HG03565 (cell line): Measurements from ENCODE around the gene SNX15.

Experiments used
- ATAC-seq: cut with Tn5 transposase; IDR thresholded peaks from one replicate; pipeline ENCODE4 v1.9.1; 2021; ENCODE audit warnings: mild to moderate bottlenecking, moderate library complexity; ENCODE audit not compliant: unreplicated experiment

SNX15 gene

DNA sequence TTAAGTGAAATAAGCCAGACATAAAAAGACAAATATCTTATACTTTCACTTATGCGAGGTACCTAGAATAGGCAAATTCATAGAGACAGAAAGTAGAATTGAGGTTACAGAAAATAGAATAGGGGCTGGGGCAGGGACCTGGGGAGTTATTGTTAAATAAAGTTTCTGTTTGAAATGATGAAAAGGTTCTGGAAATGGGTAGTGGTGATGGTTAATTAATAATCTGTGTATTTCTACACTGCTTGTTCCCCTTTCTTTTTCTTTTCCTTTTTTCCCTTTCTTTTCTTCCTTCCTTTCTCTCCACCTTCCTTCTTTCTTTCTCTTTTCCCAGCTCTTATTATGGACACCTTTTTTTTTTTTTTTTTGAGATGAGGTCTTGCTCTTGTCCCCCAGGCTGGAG lies 28.3 kb downstream of the SNX15 start:
- ATAC-seq, result no peak

DNA sequence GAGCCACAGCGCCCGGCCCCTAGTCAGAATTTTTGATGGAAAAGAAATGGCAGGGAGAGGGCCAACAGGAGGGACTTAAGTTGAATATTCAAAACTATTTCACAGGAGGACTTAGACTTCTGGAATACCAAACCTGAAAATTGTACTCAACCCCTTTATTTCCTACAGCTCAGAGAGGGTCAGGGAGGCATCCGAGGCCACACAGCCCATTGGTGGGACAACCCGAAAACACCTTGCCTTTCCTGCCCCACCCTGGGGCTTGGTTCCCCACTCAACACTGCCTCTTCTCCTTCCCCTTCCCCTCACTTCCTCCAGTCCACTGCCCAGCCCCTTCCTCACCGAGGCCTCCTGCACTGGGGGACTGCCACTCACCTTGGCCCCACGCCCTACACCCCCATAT lies 29.8 kb downstream of the SNX15 start:
- no peak for ATAC-seq

GRCh38 chr11:65057526-65057925 lies 30.3 kb downstream of the SNX15 start:
- ATAC-seq, result no peak

- no peak for ATAC-seq
Measured at GRCh38 chr11:65058012-65058411, 30.8 kb downstream of the SNX15 start.

DNA sequence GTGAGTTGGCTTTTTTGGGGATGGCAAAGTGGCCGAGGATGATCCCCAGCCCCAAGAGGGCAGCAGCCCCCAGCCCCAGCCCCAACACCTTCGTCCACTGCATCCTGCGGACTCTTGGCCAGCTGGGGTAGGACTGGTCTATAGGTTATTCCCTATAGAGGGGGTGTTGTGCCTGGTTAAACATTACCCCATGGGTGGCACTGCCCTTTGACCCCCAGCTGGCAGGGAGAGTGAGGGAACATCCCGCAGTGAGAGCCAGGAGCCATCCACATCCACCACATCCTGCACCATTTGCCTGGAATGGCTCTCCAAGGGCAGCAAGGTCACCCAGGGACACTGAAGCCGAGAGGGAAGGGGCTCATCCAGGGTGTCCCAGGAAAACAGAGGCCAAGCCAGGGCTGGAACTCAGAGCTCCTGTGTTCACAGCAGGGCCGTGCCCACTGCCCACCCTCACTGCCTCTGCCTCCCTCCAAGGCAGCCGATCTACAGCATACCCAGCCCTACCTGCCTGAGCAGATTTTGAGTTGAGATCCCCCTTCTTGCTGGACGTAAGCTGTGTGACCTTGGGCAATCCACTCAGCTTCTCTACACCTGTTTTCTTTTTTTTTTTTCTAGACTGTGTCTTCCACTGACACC lies 31.3 kb downstream of the SNX15 start, which contains the start of gene NAALADL1:
Gene NAALADL1 (minus strand): TSS at position 135 of the 636 bp plus-strand sequence. CDS start 32 bp downstream, at position 103.
- ATAC-seq, result no peak

DNA sequence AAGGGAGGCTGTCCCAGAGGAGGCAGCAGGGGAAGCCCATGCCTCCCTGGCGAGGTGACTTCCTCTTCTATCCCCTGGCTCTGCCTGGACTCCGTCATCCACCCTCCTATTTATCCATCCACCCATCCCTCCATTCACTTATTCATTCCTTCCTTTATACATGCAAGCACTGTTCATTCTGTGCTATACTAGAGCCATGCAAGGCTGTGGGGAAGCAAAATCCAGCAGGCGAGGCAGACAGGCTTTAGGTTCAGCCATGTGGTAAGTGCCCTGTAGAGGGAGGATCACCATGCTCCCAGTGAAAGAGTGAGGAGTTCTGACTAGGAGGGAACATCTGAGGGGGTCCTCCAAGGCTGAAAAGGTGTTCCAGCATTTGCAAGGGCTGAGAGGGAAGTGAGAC lies 32.3 kb downstream of the SNX15 start:
- ATAC-seq, result no peak

GRCh38 chr11:65059959-65060824 lies 33.0 kb downstream of the SNX15 start:
- ATAC-seq, result no peak

GRCh38 chr11:65060913-65061408 lies 33.7 kb downstream of the SNX15 start:
- no peak for ATAC-seq

GRCh38 chr11:65063532-65063931 lies 36.3 kb downstream of the SNX15 start:
- no peak for ATAC-seq

DNA sequence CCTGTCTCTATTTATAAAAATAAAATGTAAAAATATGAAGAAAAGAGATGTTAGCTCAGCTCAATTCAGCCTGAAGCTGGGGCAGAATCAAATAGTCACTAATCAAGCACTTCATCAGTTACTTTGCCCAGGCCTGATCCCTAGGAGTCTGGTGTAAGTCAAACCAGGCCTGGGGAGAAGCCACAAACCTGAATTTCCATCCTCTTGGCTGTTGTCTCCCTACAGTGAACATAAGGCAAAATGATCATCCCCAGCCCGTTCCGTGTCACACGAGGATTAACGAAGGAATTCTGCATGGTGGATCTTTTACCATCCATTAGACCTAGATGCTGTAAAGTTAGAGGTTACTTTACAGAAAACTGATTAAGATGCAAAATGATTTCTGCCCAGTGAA lies 37.6 kb downstream of the SNX15 start:
- no peak for ATAC-seq

- no peak for ATAC-seq
Measured at GRCh38 chr11:65065851-65066250, 38.6 kb downstream of the SNX15 start.

DNA sequence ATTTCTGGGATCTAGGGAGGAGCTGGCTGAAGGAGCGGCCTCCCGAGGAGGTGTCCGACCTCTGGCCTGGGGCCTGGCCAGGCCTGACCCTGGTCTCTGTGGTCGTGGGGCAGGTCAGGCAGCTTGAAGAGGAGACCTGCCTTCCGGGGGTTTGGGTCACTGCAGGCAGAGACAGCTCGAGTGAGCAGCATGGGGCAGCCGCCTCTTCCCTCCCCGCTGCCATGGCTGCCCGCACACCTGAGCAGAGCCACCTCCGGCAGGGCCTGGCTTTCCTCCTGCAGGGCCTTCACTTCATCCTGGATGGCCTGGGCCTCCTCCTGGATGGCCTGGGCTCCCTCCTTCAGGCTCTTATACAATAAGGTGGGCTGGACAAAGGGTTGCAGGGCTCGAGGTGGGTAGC lies 39.1 kb downstream of the SNX15 start:
- no peak for ATAC-seq

GRCh38 chr11:65066805-65067291 lies 39.6 kb downstream of the SNX15 start:
- ATAC-seq, result no peak

DNA sequence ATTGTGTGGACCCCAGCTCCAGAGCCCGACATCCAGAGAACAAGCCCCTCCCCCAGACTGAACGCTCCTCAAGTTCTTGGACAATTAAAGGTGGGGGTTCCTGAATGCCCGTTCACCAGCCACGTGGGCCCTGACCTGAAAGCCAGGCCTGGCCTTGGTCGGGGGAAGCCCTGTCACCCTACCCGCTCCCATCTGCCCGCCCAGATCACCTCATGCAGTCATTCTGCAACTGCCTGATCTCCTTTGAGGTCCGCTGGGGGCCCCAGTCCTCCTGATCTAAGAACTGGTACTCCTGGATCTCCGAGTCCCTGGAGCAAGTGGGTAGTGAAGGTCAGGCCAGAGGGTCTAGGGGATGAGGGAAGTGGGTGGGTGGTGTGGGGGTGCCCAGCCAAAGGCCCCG lies 40.2 kb downstream of the SNX15 start:
- no peak for ATAC-seq

DNA sequence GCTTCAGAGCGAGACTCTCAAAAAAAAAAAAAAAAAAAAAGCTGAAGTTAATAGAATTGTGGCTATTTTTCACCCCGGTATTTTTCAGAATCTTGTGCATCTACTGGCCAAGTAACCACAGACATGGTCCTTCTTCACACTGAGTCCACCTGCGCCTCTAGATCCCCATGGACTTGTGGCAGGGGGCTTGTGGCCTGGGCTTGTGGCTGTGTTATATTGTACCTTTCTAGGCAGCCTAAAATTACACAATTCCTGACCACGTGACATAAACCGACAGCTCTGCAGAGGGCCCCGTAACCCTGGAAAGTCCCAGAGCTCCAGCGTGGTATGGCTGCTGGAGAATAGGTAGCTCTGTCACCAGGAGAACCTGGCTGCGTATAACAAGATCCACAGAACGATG lies 42.0 kb downstream of the SNX15 start:
- ATAC-seq, result no peak

DNA sequence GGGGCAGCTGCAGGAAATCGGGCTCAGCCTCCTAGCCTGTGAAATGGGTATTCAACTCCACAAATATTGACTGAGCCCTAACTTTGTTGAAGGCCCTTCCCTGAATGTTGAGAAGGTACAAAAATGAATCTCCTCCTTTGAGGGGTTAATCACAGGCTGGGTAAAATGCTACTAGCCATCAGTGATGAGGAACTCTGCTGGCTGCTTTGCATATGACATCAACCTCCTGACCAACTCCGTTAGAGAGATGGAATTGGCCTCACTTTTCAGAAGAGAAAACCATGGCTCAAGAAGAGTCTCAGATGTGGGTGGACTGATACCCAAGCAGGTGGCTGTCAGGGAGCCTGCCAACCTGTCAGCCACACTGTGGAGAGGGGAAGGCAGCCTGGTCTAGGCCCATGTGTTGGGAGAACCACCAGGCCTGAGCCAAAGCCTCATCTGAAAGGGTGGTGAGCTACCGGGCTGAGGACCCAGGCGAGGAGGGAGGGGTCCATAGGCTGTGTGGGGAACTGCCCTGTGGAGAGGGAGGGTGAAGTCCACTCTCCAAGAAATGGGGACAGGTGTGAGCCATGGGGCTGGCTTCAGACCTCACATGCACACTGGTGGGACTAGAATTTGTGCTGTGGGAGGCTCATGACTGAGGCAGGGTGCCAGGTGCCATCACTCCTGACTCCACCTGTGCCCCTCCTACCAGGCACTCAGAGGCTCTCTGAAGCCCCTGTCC lies 44.8 kb downstream of the SNX15 start:
- no peak for ATAC-seq

GRCh38 chr11:65072631-65072966 lies 45.4 kb downstream of the SNX15 start:
- no peak for ATAC-seq

GRCh38 chr11:65077451-65077850 lies 50.2 kb downstream of the SNX15 start:
- no peak for ATAC-seq

GRCh38 chr11:65078151-65078550 lies 50.9 kb downstream of the SNX15 start:
- ATAC-seq, result no peak

GRCh38 chr11:65078786-65079342 lies 51.6 kb downstream of the SNX15 start:
- no peak for ATAC-seq
